Panc1 (cell line): ENCODE results near the gene RGMB. TPM values are rescaled to one million over a fixed set of nuclear protein-coding genes. Genes with fewer than 3 reads are reported as not detected.

Experiments used
- ATAC-seq: fragments of 200-7000 bp; cut with Tn5 transposase; 2 replicates; pipeline ENCODE4 v1.9.1; 2020; ENCODE audit warnings: mild to moderate bottlenecking, moderate library complexity
- BruUV-seq: library from RNA; stranded (reverse); fragments of 400-500 nt; replicated peaks from 2 replicates; lab custom pipeline; 2021; lab: Mats Ljungman, UMichigan
- CTCF ChIA-PET: fragments of 300-600 bp; sonication (Branson Sonifier 250); formaldehyde crosslinking; loops from one replicate; lab custom pipeline; 2022; ENCODE audit warnings: antibody characterized with exemption; lab: Charles Lee
- POLR2A ChIA-PET: fragments of 300-600 bp; sonication (Branson Sonifier 250); formaldehyde crosslinking; loops from one replicate; lab custom pipeline; 2022; ENCODE audit warnings: antibody characterized with exemption; lab: Charles Lee
- DNase-seq: peaks from one replicate; pipeline ENCODE4 v3.0.0-alpha.2; 2010; ENCODE audit warnings: low read depth, low spot score
- H3K27ac ChIP-seq: 2 replicates; pipeline ENCODE4 v1.5.1; 2011; ENCODE audit warnings: mild to moderate bottlenecking, low read length, inconsistent platforms
- H3K27me3 ChIP-seq: fragments of 200-500 bp; sonication (Bioruptor generic); 2 replicates; pipeline ENCODE4 v1.6.0; 2014; ENCODE audit warnings: low read length, inconsistent platforms; ENCODE audit not compliant: control insufficient read depth, insufficient read depth
- H3K36me3 ChIP-seq: fragments of 200-500 bp; sonication (Bioruptor generic); 2 replicates; pipeline ENCODE4 v1.5.1; 2014; ENCODE audit warnings: inconsistent platforms, mild to moderate bottlenecking, low read length, moderate library complexity; ENCODE audit not compliant: control insufficient read depth, insufficient read depth
- H3K4me1 ChIP-seq: 2 replicates; pipeline ENCODE4 v1.5.1; 2011; ENCODE audit warnings: inconsistent platforms, mild to moderate bottlenecking, low read length, moderate library complexity; ENCODE audit not compliant: control insufficient read depth, insufficient read depth
- H3K4me3 ChIP-seq, 2 experiments: 2 replicates each; pipeline ENCODE4 v1.5.1; 2011 to 2012; ENCODE audit warnings: low read depth in 2 of 2, low read length in 2 of 2, mild to moderate bottlenecking in 2 of 2, inconsistent platforms in 1 of 2, moderate library complexity in 1 of 2
- H3K9me3 ChIP-seq: fragments of 200-500 bp; sonication (Bioruptor generic); 2 replicates; pipeline ENCODE4 v1.5.1; 2014; ENCODE audit warnings: low read depth, mild to moderate bottlenecking, inconsistent platforms, low read length, moderate library complexity; ENCODE audit not compliant: control insufficient read depth, insufficient read depth
- CTCF ChIP-seq: fragments of 450-650 bp; IDR thresholded peaks from 2 replicates; pipeline ENCODE4 v1.5.1; 2017; ENCODE audit warnings: mild to moderate bottlenecking
- POLR2AphosphoS5 ChIP-seq: IDR thresholded peaks from 2 replicates; pipeline ENCODE4 v1.6.1; 2012; ENCODE audit warnings: mild to moderate bottlenecking, low read depth, low read length, moderate library complexity
- REST ChIP-seq, 2 experiments: IDR thresholded peaks; 2 replicates each; pipeline ENCODE4 v1.6.1; 2011 to 2012; ENCODE audit warnings: low read depth in 2 of 2, control low read depth in 1 of 2, low read length in 1 of 2, mild to moderate bottlenecking in 1 of 2, moderate library complexity in 1 of 2; ENCODE audit not compliant: insufficient read depth in 1 of 2
- SIN3A ChIP-seq: IDR thresholded peaks from 2 replicates; pipeline ENCODE4 v1.6.1; 2012; ENCODE audit warnings: low read depth, mild to moderate bottlenecking, low read length, moderate library complexity, borderline replicate concordance; ENCODE audit not compliant: insufficient read depth
- TCF7L2 ChIP-seq: IDR thresholded peaks from 2 replicates; pipeline ENCODE4 v1.6.1; 2011; ENCODE audit warnings: mild to moderate bottlenecking, low read depth, low read length, inconsistent platforms
- in situ Hi-C: cut with HindIII; loops from 2 replicates; pipeline ENCODE4 v1.10.0; 2016; ENCODE audit warnings: low sequenced_read_pairs, low pct_unique_long_range_greater_than_20kb
- intact Hi-C: fragments of 100-400 bp; cut with micrococcal nuclease; formaldehyde crosslinking; loops from one replicate; pipeline ENCODE4 v1.10.0; 2022; ENCODE audit not compliant: unreplicated experiment
- total RNA-seq: library from RNA; stranded (reverse); gene quantifications from one replicate; pipeline ENCODE4 v1.2.1, GENCODE V29; 2021; ENCODE audit not compliant: unreplicated experiment

Gene RGMB
- total RNA-seq, 1 experiment from 2014 or later: 25.4 TPM

- intact Hi-C loops: no loop called here
- no peak for ATAC-seq
Observed at GRCh38 chr5:98757978-98758377, 15.5 kb upstream of the RGMB start.

GRCh38 chr5:98763001-98763630, 10.3 kb upstream of the RGMB start:
- ATAC-seq (peak; percentile 34; the same call in 1 of the 2 replicates), DNase-seq (no peak)
- POLR2A ChIA-PET: no interaction called here
- TF ChIP-seq TCF7L2 (no peak), POLR2AphosphoS5 (no peak)
- intact Hi-C loops (no loop called here), in situ Hi-C loops (no loop called here)
- H3K27ac ChIP-seq: no peak overlapping the region
- H3K36me3 ChIP-seq: no peaks in the 10 kb centered on the region
- no peak overlapping the region for H3K4me3 ChIP-seq
- H3K4me1 ChIP-seq: peaks cover 2% of the 10 kb centered on the region; the same call in 1 of the 2 replicates
- CTCF ChIA-PET: no interaction called here
- BruUV-seq: no TSS peak
- no peaks in the 10 kb centered on the region for H3K27me3 ChIP-seq
- no peaks in the 10 kb centered on the region for H3K9me3 ChIP-seq

More at GRCh38 chr5:98757978-98758377, 15.5 kb upstream of the RGMB start:
- DNase-seq: no peak
- Histone ChIP-seq H3K36me3 (no peaks in the 10 kb centered on the region), H3K27me3 (no peaks in the 10 kb centered on the region), H3K9me3 (no peaks in the 10 kb centered on the region), H3K4me3 (no peak overlapping the region), H3K4me1 (0 out of 2 replicates have a peak, but pooled peaks cover 4% of the 10 kb centered on the region), H3K27ac (no peak overlapping the region)
- TF ChIP-seq POLR2AphosphoS5 (no peak), CTCF (no peak), TCF7L2 (no peak), REST (IDR thresholded peaks at IDR 0.05; ENCODE audit: insufficient read depth in 1 of 2, low read depth in 2 of 2, low read length in 1 of 2) (no peak), SIN3A (no peak)
- CTCF ChIA-PET: no interaction called here
- no TSS peak for BruUV-seq
- POLR2A ChIA-PET: no interaction called here
- in situ Hi-C loops: no loop called here

- POLR2A ChIA-PET: no interaction called here
- in situ Hi-C loops: no loop called here
- intact Hi-C loops: loop anchor here (5.0 kb wide), 1 partner anchor 184 kb away; no protein-coding TSS in a partner anchor
- Histone ChIP-seq H3K36me3 (no peaks in the 10 kb centered on the region), H3K4me3 (no peak overlapping the region), H3K4me1 (peaks cover 2% of the 10 kb centered on the region; the same call in 1 of the 2 replicates), H3K9me3 (no peaks in the 10 kb centered on the region), H3K27ac (no peak overlapping the region), H3K27me3 (no peaks in the 10 kb centered on the region)
- no peak for DNase-seq
- CTCF ChIA-PET: no interaction called here
- ATAC-seq: no peak
- no peak for TF ChIP-seq TCF7L2
- no peak for TF ChIP-seq SIN3A
- no peak for TF ChIP-seq REST (IDR thresholded peaks at IDR 0.05; ENCODE audit: insufficient read depth in 1 of 2, low read depth in 2 of 2, low read length in 1 of 2)
- TF ChIP-seq CTCF: no peak
- TF ChIP-seq POLR2AphosphoS5: no peak
- BruUV-seq: no TSS peak
Observed at GRCh38 chr5:98765815-98766214, 7.6 kb upstream of the RGMB start.
